Natural killer cell (primary cell): ENCODE data around the gene ZNF133. TPM values are rescaled to one million over a fixed set of nuclear protein-coding genes. Genes with fewer than 3 reads are reported as not detected.

Experiments
- ATAC-seq, 3 donors: fragments of 150-1000 bp in 2 of 3; fragments of 200-7000 bp in 1 of 3; cut with Tn5 transposase; 1 replicate in 1 of 3; 2 replicates in 2 of 3; pipeline ENCODE4 v1.10.0; 2021; ENCODE audit warnings: mild to moderate bottlenecking in 2 of 3, moderate library complexity in 2 of 3
- DNase-seq, 2 donors: peaks; one replicate each; pipeline versions ENCODE4 v3.0.0 to v3.0.0-alpha.2; 2013 to 2021; ENCODE audit warnings: mixed read lengths in 1 of 2
- H3K27ac ChIP-seq: one replicate; pipeline ENCODE4 v1.5.1; 2013; ENCODE audit warnings: mild to moderate bottlenecking, low read length
- H3K27me3 ChIP-seq: one replicate; pipeline ENCODE4 v1.6.1; 2013; ENCODE audit warnings: low read length; ENCODE audit not compliant: control insufficient read depth, insufficient read depth
- H3K36me3 ChIP-seq: one replicate; pipeline ENCODE4 v1.6.1; 2013; ENCODE audit warnings: low read length; ENCODE audit not compliant: control insufficient read depth, insufficient read depth
- H3K4me1 ChIP-seq: one replicate; pipeline ENCODE4 v1.6.1; 2013; ENCODE audit warnings: low read length; ENCODE audit not compliant: control insufficient read depth, insufficient read depth
- H3K4me3 ChIP-seq: one replicate; pipeline ENCODE4 v1.5.1; 2013; ENCODE audit warnings: low read length
- H3K9me3 ChIP-seq: one replicate; pipeline ENCODE4 v1.6.1; 2013; ENCODE audit warnings: low read length; ENCODE audit not compliant: control insufficient read depth, insufficient read depth
- H3K27ac Mint-ChIP-seq, 2 donors: one replicate each; pipeline ENCODE4 v1.8.0; 2022; ENCODE audit warnings: mild to moderate bottlenecking in 2 of 2, mixed read lengths in 2 of 2, moderate library complexity in 1 of 2
- H3K27me3 Mint-ChIP-seq, 2 donors: one replicate each; pipeline ENCODE4 v1.8.0; 2022; ENCODE audit warnings: low read depth in 2 of 2, mixed read lengths in 2 of 2
- H3K36me3 Mint-ChIP-seq: one replicate; pipeline ENCODE4 v1.8.0; 2022; ENCODE audit warnings: mixed read lengths
- H3K4me1 Mint-ChIP-seq, 2 donors: one replicate each; pipeline ENCODE4 v1.8.0; 2022; ENCODE audit warnings: mixed read lengths in 2 of 2
- H3K4me3 Mint-ChIP-seq: one replicate; pipeline ENCODE4 v1.8.0; 2022; ENCODE audit warnings: mild to moderate bottlenecking, moderate library complexity, mixed read lengths
- H3K9me3 Mint-ChIP-seq, 2 donors: one replicate each; pipeline ENCODE4 v1.8.0; 2022; ENCODE audit warnings: mixed read lengths in 2 of 2
- WGBS: methylation state at CpG from one replicate; pipeline ENCODE4 v1.1.7; 2013; ENCODE audit warnings: missing lambda C conversion rate; ENCODE audit not compliant: insufficient coverage; 5-methylcytosine and 5-hydroxymethylcytosine counted together
- intact Hi-C: fragments of 100-400 bp; cut with micrococcal nuclease; formaldehyde crosslinking; loops from one replicate; pipeline ENCODE4 v1.14.2; 2022
- total RNA-seq, 4 donors: library from RNA; stranded (reverse); fragments of 120-200 nt in 1 of 4; gene quantifications; one replicate each; pipeline versions ENCODE4 v1.2.3 to v1.2.4, GENCODE V29; 2013 to 2022
- TF ChIP-seq, protein P1 (sequence below): fragments of 200-600 bp; IDR thresholded peaks from one replicate; pipeline ENCODE4 v1.8.0; 2022; ENCODE audit warnings: antibody characterized with exemption

ZNF133 gene
- total RNA-seq, 3 donors from 2014 or later (not counting 1 experiment from before 2014, with no cell fraction given), result 5.2 to 9.6 (median 9.3) TPM

DNA sequence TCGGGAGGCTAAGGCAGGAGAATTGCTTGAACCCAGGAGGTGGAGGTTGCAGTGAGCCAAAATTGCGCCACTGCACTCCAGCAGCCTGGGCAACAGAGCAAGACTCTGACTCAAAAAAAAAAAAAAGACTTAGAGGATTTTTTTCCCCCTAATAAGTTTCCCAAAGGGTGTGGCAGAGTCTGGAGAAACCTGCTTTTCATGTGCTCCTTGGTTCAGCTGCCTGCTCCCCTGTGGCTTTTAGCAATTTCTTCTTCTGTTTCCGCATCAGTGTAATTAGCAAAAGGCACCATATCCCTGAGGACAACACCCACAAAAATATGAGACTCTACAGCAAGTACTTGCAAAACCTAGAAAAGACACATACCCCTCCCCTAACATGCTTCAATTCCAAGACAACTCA is 28.6 kb upstream of the ZNF133 start:
- intact Hi-C loops, result no loop called here
- Histone ChIP-seq H3K27ac (no peak overlapping the region), H3K4me3 (no peak overlapping the region), H3K9me3 (no peaks in the 10 kb centered on the region), H3K27me3 (no peaks in the 10 kb centered on the region), H3K36me3 (no peaks in the 10 kb centered on the region), H3K4me1 (no peaks in the 10 kb centered on the region)
- no peak overlapping the region for H3K27ac Mint-ChIP-seq
- DNase-seq (no peak), ATAC-seq (no peak)
- H3K27me3 Mint-ChIP-seq, result peaks cover 6 to 8% of the 10 kb centered on the region in 2 donors
- H3K4me3 Mint-ChIP-seq, result no peak overlapping the region
- no peaks in the 10 kb centered on the region for H3K4me1 Mint-ChIP-seq
- H3K36me3 Mint-ChIP-seq, result no peaks in the 10 kb centered on the region
- WGBS, result 92% methylated on average over 3 of the region's 3 CpGs
- no peaks in the 10 kb centered on the region for H3K9me3 Mint-ChIP-seq
- TF ChIP-seq, protein P1, sequence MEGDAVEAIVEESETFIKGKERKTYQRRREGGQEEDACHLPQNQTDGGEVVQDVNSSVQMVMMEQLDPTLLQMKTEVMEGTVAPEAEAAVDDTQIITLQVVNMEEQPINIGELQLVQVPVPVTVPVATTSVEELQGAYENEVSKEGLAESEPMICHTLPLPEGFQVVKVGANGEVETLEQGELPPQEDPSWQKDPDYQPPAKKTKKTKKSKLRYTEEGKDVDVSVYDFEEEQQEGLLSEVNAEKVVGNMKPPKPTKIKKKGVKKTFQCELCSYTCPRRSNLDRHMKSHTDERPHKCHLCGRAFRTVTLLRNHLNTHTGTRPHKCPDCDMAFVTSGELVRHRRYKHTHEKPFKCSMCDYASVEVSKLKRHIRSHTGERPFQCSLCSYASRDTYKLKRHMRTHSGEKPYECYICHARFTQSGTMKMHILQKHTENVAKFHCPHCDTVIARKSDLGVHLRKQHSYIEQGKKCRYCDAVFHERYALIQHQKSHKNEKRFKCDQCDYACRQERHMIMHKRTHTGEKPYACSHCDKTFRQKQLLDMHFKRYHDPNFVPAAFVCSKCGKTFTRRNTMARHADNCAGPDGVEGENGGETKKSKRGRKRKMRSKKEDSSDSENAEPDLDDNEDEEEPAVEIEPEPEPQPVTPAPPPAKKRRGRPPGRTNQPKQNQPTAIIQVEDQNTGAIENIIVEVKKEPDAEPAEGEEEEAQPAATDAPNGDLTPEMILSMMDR, result no peak

DNA sequence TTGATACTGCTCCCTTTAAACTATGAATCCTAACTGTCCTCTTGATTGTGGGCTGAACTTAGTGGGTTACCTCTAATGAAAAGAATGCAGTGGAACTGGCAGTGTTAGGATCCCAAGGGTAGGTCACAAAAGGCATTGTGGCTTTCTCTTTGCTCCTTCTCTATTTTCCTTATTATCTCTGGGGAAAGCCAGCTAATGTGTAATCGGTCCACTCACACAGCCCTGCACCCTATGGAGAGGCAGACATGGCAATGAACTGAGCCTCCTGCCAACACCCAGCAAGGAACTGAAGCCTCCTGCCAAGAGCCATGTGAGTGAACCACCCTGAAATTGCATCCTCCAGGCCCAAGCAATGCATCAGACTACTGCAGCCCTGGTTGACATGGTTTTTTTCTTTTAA is 24.6 kb upstream of the ZNF133 start:
- Histone ChIP-seq H3K27ac (no peak overlapping the region), H3K27me3 (no peaks in the 10 kb centered on the region), H3K4me3 (no peak overlapping the region), H3K4me1 (no peaks in the 10 kb centered on the region), H3K36me3 (no peaks in the 10 kb centered on the region), H3K9me3 (no peaks in the 10 kb centered on the region)
- DNase-seq (no peak), ATAC-seq (no peak)
- H3K27me3 Mint-ChIP-seq, result peaks cover 14 to 24% of the 10 kb centered on the region in 2 donors
- H3K9me3 Mint-ChIP-seq, result no peaks in the 10 kb centered on the region
- H3K4me3 Mint-ChIP-seq, result no peak overlapping the region
- H3K36me3 Mint-ChIP-seq, result no peaks in the 10 kb centered on the region
- intact Hi-C loops, result no loop called here
- WGBS, result 70% methylated on average over 1 of the region's 1 CpG
- no peaks in the 10 kb centered on the region for H3K4me1 Mint-ChIP-seq
- TF ChIP-seq, protein P1, result no peak
- H3K27ac Mint-ChIP-seq, result no peak overlapping the region

DNA sequence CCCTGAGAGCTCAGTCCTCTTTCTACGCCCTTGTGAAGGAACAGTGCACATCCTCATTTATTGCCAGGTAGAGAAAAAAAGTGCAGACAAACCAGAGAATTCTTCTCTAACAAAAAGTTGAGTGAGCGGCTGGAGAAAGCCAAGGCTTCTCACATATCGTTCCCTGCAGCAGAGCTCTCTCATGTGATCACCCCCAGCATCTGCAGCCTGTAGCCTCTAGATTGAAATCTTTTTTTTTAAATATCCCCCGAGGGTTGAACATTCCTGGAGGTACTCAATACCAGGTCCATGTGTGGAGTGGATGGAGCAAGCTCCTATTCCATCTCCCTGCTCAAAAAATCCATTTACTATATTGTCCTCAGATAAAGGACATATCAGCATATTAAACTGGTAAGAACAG is 22.9 kb upstream of the ZNF133 start:
- Histone ChIP-seq H3K27ac (no peak overlapping the region), H3K4me1 (no peaks in the 10 kb centered on the region), H3K36me3 (no peaks in the 10 kb centered on the region), H3K4me3 (no peak overlapping the region), H3K9me3 (no peaks in the 10 kb centered on the region), H3K27me3 (no peaks in the 10 kb centered on the region)
- no peak for DNase-seq
- Mint-ChIP-seq H3K9me3 (no peaks in the 10 kb centered on the region), H3K36me3 (no peaks in the 10 kb centered on the region), H3K27ac (no peak overlapping the region), H3K27me3 (peaks cover 14 to 25% of the 10 kb centered on the region in 2 donors), H3K4me3 (no peak overlapping the region), H3K4me1 (no peaks in the 10 kb centered on the region)
- TF ChIP-seq, protein P1, result no peak
- intact Hi-C loops, result no loop called here
- WGBS, result 58% methylated on average over 3 of the region's 4 CpGs
- ATAC-seq, result no peak

DNA sequence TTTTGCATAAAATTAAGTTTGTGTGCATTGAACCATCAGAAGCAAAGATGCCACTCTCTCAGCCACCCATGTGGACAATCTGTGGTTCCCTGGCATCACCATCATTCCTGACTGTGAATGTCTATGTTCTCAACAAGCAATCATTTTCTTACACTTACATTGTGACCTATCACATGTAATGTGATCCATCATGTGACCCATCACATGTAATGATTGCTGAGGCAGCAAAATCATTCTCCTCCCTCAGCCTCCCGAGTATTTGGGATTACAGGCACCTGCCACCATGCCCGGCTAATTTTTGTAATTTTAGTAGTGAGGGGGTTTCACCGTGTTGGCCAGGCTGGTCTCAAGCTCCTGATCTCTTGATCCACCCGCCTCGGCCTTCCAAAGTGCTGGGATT is 22.0 kb upstream of the ZNF133 start:
- no peaks in the 10 kb centered on the region for H3K9me3 ChIP-seq
- H3K36me3 ChIP-seq, result no peaks in the 10 kb centered on the region
- H3K4me1 Mint-ChIP-seq, result no peaks in the 10 kb centered on the region
- no CpG with 5 or more reads among the region's 5 CpGs for WGBS
- TF ChIP-seq, protein P1, result no peak
- no peak overlapping the region for H3K27ac Mint-ChIP-seq
- H3K36me3 Mint-ChIP-seq, result no peaks in the 10 kb centered on the region
- DNase-seq (no peak), ATAC-seq (no peak)
- H3K4me3 ChIP-seq, result no peak overlapping the region
- peaks cover 15 to 25% of the 10 kb centered on the region in 2 donors for H3K27me3 Mint-ChIP-seq
- no peak overlapping the region for H3K27ac ChIP-seq
- H3K4me1 ChIP-seq, result no peaks in the 10 kb centered on the region
- no peaks in the 10 kb centered on the region for H3K9me3 Mint-ChIP-seq
- H3K27me3 ChIP-seq, result no peaks in the 10 kb centered on the region
- intact Hi-C loops, result no loop called here
- H3K4me3 Mint-ChIP-seq, result no peak overlapping the region
